IPS-18c (cell line): ENCODE data around the gene SHISA3.

Source experiments
- H3K4me3 ChIP-seq: 2 replicates; pipeline ENCODE4 v1.7.0; 2013; ENCODE audit warnings: low read depth, mild to moderate bottlenecking, low read length, moderate library complexity; ENCODE audit not compliant: insufficient read depth
- H3K9me3 ChIP-seq: one replicate; pipeline ENCODE4 v1.6.1; 2013; ENCODE audit warnings: mild to moderate bottlenecking, low read length, moderate library complexity; ENCODE audit not compliant: control insufficient read depth, insufficient read depth

The SHISA3 gene

DNA sequence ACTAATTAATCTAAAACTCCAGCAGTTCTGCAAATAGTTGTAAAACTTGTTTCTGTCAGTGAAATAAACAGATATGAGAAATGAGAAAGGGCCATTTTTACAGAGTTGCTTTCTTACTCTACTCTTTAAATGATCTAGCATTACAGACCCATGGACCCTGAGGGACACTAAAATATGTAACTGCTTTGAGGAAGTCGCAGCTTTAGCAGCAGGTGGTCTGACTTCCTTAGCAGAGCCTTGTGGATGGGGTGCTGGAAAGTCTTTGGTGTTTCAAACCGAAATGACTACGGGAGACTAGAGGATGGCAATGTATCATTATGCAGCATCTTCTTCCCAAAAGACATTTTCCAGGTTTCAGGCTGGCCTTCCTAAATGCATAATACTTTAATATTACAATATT is 18.7 kb downstream of the SHISA3 start:
- Histone ChIP-seq H3K9me3 (no peaks in the 10 kb centered on the region), H3K4me3 (no peak overlapping the region)

DNA sequence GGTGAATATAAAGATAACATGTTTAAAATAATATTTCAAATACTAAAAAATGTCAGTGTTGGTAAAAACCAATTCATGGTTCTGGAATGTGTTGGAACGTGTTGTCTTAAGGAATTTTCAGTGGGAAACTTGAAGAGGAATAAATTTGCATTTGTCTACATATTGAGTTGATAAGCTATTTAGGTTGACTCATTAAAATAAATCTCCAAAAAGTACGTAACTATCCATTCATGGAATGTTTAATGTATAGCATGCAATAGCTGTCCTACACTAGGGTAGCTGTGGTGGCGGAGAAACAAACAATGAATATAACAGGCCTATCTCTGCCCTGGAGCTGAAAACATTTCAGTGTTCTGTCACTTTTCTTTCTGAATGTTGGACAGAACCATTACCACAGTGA is 20.3 kb downstream of the SHISA3 start:
- Histone ChIP-seq H3K9me3 (no peaks in the 10 kb centered on the region), H3K4me3 (no peak overlapping the region)

GRCh38 chr4:42420140-42420539 is 22.9 kb downstream of the SHISA3 start:
- Histone ChIP-seq H3K4me3 (no peak overlapping the region), H3K9me3 (no peaks in the 10 kb centered on the region)

- Histone ChIP-seq H3K4me3 (no peak overlapping the region), H3K9me3 (no peaks in the 10 kb centered on the region)
Observed at GRCh38 chr4:42425146-42426065, 28.1 kb downstream of the SHISA3 start.

DNA sequence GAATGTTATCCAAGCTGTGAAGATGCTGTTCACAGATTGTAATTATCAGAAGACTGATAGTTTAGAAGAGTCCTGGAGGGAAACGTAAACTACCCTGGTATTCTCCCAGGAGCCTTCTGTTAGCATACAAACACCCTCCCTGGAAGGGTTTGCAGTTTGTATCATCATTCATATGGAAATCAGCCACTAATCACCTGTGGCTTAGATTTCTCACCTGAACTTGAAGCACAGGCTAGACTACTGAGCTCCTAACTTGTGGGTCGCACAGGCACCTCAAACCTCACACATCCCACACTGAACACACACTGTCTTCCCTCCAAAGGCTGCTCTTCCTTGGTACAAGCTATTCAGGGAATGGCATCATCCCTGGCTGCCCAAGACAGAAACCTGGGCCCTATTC is 30.7 kb downstream of the SHISA3 start:
- Histone ChIP-seq H3K9me3 (no peaks in the 10 kb centered on the region), H3K4me3 (no peak overlapping the region)

GRCh38 chr4:42436928-42437565 is 39.8 kb downstream of the SHISA3 start:
- H3K9me3 ChIP-seq = no peaks in the 10 kb centered on the region
- H3K4me3 ChIP-seq = no peak overlapping the region

GRCh38 chr4:42440083-42440482 is 42.8 kb downstream of the SHISA3 start:
- Histone ChIP-seq H3K4me3 (no peak overlapping the region), H3K9me3 (no peaks in the 10 kb centered on the region)

- Histone ChIP-seq H3K4me3 (no peak overlapping the region), H3K9me3 (no peaks in the 10 kb centered on the region)
Observed at GRCh38 chr4:42442601-42443000, 45.3 kb downstream of the SHISA3 start.

DNA sequence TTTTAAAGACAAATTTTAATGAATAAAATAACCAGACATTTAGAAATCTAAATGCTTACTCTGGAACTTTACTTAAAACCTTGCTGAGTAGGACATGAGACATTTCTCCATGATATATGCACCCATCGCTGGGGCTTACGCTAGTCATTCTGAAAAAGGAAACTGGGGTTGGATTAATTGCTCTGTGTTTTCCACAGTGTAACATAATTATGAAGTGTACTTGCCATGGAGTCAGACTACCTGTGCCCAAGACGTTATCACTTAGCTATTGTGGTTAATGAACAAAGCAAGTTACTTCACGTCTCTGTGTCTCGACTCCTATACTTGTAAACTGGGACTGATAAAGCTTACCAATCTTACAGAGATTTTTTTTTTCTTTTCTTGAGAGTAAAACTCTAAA is 47.8 kb downstream of the SHISA3 start:
- Histone ChIP-seq H3K4me3 (no peak overlapping the region), H3K9me3 (no peaks in the 10 kb centered on the region)

- no peak overlapping the region for H3K4me3 ChIP-seq
- no peaks in the 10 kb centered on the region for H3K9me3 ChIP-seq
Observed at GRCh38 chr4:42446823-42447222, 49.5 kb downstream of the SHISA3 start.
